K562 (cell line): ENCODE measurements around the gene BEST2. TPM values are rescaled to one million over a fixed set of nuclear protein-coding genes. Genes with fewer than 3 reads are reported as not detected.

Experiments
- CHD1 ChIP-seq: fragments of 200-600 bp; sonication (generic); IDR thresholded peaks from one replicate; pipeline ENCODE4 v1.6.1; 2012; ENCODE audit warnings: mild to moderate bottlenecking, moderate library complexity, low read length, inconsistent platforms
- CTBP1 ChIP-seq: fragments of 450-650 bp; IDR thresholded peaks from 2 replicates; pipeline ENCODE4 v1.6.1; 2016; ENCODE audit warnings: borderline replicate concordance
- MBD1 ChIP-seq: fragments of 250-450 bp; sonication (Bioruptor Pico); IDR thresholded peaks from 2 replicates; pipeline ENCODE4 v1.8.0; 2022; ENCODE audit warnings: inconsistent platforms
- MED1 ChIP-seq: sonication (generic); formaldehyde crosslinking; IDR thresholded peaks from 2 replicates; pipeline ENCODE4 v1.8.1; 2023; ENCODE audit warnings: missing genetic modification reagents, borderline replicate concordance
- MNT ChIP-seq, 2 experiments: fragments of 450-650 bp; conservative IDR thresholded peaks; 2 replicates each; pipeline ENCODE4 v1.6.1; 2017; ENCODE audit warnings: mild to moderate bottlenecking in 2 of 2, moderate library complexity in 2 of 2
- MYNN ChIP-seq, 2 experiments: sonication (generic); formaldehyde crosslinking in 1 of 2; IDR thresholded peaks; 2 replicates each; pipeline versions ENCODE4 v1.5.0 to v1.6.1; 2016 to 2020; ENCODE audit warnings: antibody characterized with exemption in 1 of 2, missing genetic modification reagents in 1 of 2
- NCOA6 ChIP-seq: fragments of 450-650 bp; IDR thresholded peaks from 2 replicates; pipeline ENCODE4 v1.6.1; 2017; ENCODE audit warnings: mild to moderate bottlenecking
- NR2C1 ChIP-seq, 2 experiments: fragments of 450-650 bp; IDR thresholded peaks; 2 replicates each; pipeline ENCODE4 v1.6.1; 2017; ENCODE audit warnings: mild to moderate bottlenecking in 2 of 2, antibody characterized with exemption in 1 of 2, inconsistent platforms in 1 of 2, missing compliant biosample characterization in 1 of 2, missing genetic modification characterization in 1 of 2
- PCBP2 ChIP-seq: fragments of 200-400 bp; formaldehyde crosslinking; IDR thresholded peaks from 2 replicates; pipeline ENCODE4 v1.6.1; 2018; ENCODE audit warnings: low read length, low read depth, mild to moderate bottlenecking, moderate library complexity; ENCODE audit not compliant: poor library complexity, severe bottlenecking
- POLR2A ChIP-seq: fragments of 450-650 bp; conservative IDR thresholded peaks from 2 replicates; pipeline ENCODE4 v1.6.1; 2016
- RBM25 ChIP-seq: fragments of 200-400 bp; formaldehyde crosslinking; IDR thresholded peaks from 2 replicates; pipeline ENCODE4 v1.6.1; 2018; ENCODE audit warnings: low read length, low read depth, moderate library complexity; ENCODE audit not compliant: severe bottlenecking
- SMAD4 ChIP-seq: fragments of 250-450 bp; sonication (Bioruptor Pico); conservative IDR thresholded peaks from 2 replicates; pipeline ENCODE4 v1.8.0; 2021; ENCODE audit warnings: inconsistent platforms, mild to moderate bottlenecking, moderate library complexity
- TAF15 ChIP-seq: fragments of 200-400 bp; formaldehyde crosslinking; IDR thresholded peaks from 2 replicates; pipeline ENCODE4 v1.6.1; 2017; ENCODE audit warnings: mild to moderate bottlenecking, low read depth, low read length, moderate library complexity
- ZNF217 ChIP-seq: sonication (generic); formaldehyde crosslinking; IDR thresholded peaks from 2 replicates; pipeline ENCODE4 v1.8.0; 2022; ENCODE audit warnings: mild to moderate bottlenecking, missing genetic modification reagents
- ZNF766 ChIP-seq: fragments of 200-800 bp; sonication (Bioruptor generic); conservative IDR thresholded peaks from 2 replicates; pipeline ENCODE4 v1.6.1; 2016; ENCODE audit warnings: missing genetic modification characterization, missing compliant biosample characterization
- ZNF77 ChIP-seq: fragments of 250-450 bp; sonication (Bioruptor Pico); IDR thresholded peaks from 2 replicates; pipeline ENCODE4 v1.5.0; 2020
- polyA plus RNA-seq, 8 experiments: library from polyadenylated mRNA; depleted of rRNA in 4 of 8; stranded (reverse) in 5 of 8; unstranded in 3 of 8; fragments of >200 nt; fragmentation: Nextera tagmentation in 2 of 8; fragmentation: Illumina TruSeq in 1 of 8; extraction: Ambion mirVana in 2 of 8; extraction: Trizol in 1 of 8; gene quantifications; 2 replicates each; pipeline versions ENCODE4 v1.2.1 to v1.2.3, GENCODE V29; 2011 to 2014; ENCODE audit warnings: inconsistent platforms in 1 of 8, missing spikeins in 1 of 8
- total RNA-seq, 7 experiments: library from RNA; depleted of rRNA in 6 of 7; stranded (reverse); fragments of >200 nt in 6 of 7; fragmentation: Illumina TruSeq in 2 of 7; extraction: Trizol in 2 of 7; gene quantifications; 2 replicates each; pipeline versions ENCODE4 v1.2.1 to v1.2.3, GENCODE V29; 2011 to 2021; ENCODE audit warnings: low replicate concordance in 1 of 7
- TF ChIP-seq, protein P1 (sequence below), 2 experiments: IDR thresholded peaks; 2 replicates each; pipeline ENCODE4 v1.6.1; 2012; ENCODE audit warnings: improper control_type of control experiment in 2 of 2, low read depth in 2 of 2, low read length in 2 of 2, borderline replicate concordance in 1 of 2
- TF ChIP-seq, protein P2 (sequence below): fragments of 450-650 bp; formaldehyde crosslinking; IDR thresholded peaks from 2 replicates; pipeline ENCODE4 v1.4.0; 2022; ENCODE audit warnings: missing genetic modification characterization

Gene BEST2
- total and polyA plus RNA-seq, 9 of the 15 experiments (the other 6 are each of a cell fraction or from before 2014, with no cell fraction given): not detected

DNA sequence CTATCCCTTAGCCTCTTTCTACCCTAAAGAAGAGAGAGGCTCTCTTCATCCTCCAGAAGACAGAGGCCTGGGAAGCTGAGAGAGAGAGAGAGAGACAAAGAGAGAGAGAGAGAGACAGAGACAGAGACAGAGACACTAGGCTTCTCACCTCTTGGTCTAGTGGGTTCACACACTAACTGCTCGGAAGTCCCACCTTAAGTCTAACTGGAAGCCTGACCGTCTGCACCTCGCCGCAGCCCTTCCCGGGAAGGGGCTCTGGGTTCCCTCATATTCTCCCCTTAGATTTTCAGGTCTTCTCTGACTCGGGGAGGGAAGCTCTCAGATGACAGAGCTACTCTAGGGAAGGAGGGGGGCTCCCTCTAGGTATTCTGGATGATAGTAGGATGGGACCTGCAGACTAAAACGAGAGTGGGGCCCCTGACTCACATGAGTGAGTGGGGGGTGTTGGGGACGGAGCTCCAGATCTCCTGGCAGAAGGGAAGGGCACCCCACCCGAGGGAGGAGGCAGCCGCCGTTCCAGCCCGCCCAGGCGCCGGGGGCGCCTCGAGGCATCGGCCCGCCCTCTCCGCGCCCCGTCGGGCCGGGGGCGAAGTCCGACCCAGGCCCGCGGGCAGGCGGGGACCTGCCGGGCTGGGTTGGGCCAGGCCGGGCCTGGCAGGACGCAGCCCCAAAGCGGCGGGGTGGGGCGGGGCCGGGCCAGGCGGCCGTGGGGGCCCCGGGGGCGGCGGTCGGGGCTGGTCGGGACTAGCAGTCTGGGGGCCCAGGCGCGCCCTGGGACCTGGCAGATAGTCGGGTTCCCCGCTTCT is 37.7 kb downstream of the BEST2 start (continued):
- TF ChIP-seq MED1 (CRISPR knock-in tag) (no peak), MNT (conservative IDR thresholded peaks at IDR 0.05) (no peak), CTBP1 (no peak; the same call in 1 of the 2 replicates), POLR2A (0 out of 2 replicates have a peak, but pooled peaks have one; percentile 29), MYNN (IDR thresholded peaks at IDR 0.05) (no peak), MYNN (CRISPR knock-in tag; IDR thresholded peaks at IDR 0.05) (no peak), NCOA6 (no peak), NR2C1 (IDR thresholded peaks at IDR 0.05) (no peak), NR2C1 (tag; IDR thresholded peaks at IDR 0.05) (no peak), ZNF766 (CRISPR knock-in tag) (peak; percentile 56; the same call in 1 of the 2 replicates), SMAD4 (CRISPR knock-in tag) (0 out of 2 replicates have a peak, but pooled peaks have one; percentile 2), ZNF77 (CRISPR knock-in tag) (no peak), PCBP2 (no peak), TAF15 (no peak), ZNF217 (CRISPR knock-in tag) (no peak), MBD1 (no peak), CHD1 (peak; percentile 16), RBM25 (peak; percentile 71)
- TF ChIP-seq, protein P1, sequence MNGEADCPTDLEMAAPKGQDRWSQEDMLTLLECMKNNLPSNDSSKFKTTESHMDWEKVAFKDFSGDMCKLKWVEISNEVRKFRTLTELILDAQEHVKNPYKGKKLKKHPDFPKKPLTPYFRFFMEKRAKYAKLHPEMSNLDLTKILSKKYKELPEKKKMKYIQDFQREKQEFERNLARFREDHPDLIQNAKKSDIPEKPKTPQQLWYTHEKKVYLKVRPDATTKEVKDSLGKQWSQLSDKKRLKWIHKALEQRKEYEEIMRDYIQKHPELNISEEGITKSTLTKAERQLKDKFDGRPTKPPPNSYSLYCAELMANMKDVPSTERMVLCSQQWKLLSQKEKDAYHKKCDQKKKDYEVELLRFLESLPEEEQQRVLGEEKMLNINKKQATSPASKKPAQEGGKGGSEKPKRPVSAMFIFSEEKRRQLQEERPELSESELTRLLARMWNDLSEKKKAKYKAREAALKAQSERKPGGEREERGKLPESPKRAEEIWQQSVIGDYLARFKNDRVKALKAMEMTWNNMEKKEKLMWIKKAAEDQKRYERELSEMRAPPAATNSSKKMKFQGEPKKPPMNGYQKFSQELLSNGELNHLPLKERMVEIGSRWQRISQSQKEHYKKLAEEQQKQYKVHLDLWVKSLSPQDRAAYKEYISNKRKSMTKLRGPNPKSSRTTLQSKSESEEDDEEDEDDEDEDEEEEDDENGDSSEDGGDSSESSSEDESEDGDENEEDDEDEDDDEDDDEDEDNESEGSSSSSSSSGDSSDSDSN (IDR thresholded peaks at IDR 0.05; ENCODE audit: borderline replicate concordance in 1 of 2, low read depth in 2 of 2, low read length in 2 of 2): 0 out of 4 replicates have a peak, but pooled peaks of 1 of the 2 experiments have one; percentile 13
- TF ChIP-seq, protein P2, sequence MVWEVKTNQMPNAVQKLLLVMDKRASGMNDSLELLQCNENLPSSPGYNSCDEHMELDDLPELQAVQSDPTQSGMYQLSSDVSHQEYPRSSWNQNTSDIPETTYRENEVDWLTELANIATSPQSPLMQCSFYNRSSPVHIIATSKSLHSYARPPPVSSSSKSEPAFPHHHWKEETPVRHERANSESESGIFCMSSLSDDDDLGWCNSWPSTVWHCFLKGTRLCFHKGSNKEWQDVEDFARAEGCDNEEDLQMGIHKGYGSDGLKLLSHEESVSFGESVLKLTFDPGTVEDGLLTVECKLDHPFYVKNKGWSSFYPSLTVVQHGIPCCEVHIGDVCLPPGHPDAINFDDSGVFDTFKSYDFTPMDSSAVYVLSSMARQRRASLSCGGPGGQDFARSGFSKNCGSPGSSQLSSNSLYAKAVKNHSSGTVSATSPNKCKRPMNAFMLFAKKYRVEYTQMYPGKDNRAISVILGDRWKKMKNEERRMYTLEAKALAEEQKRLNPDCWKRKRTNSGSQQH: 0 out of 2 replicates have a peak, but pooled peaks have one; percentile 26
